HepG2 (cell line): ENCODE measurements around the gene CMTM8. TPM values are rescaled to one million over a fixed set of nuclear protein-coding genes. Genes with fewer than 3 reads are reported as not detected.

Source experiments
- ATAC-seq: fragments of 200-7000 bp; cut with Tn5 transposase; 3 replicates; pipeline ENCODE4 v1.9.1; 2020; ENCODE audit warnings: mild to moderate bottlenecking, moderate library complexity
- BruUV-seq: library from RNA; stranded (reverse); fragments of 400-500 nt; replicated peaks from 2 replicates; lab custom pipeline; 2021; lab: Mats Ljungman, UMichigan
- CTCF ChIA-PET: fragments of 300-600 bp; formaldehyde crosslinking; extraction: SDS; loops from one replicate; lab custom pipeline; 2021; ENCODE audit warnings: low total read pairs, inconsistent platforms, low intra/inter-chr PET ratio; lab: Yijun Ruan, JAX
- POLR2A ChIA-PET: fragments of 350-600 bp; sonication (Branson Sonifier 250); formaldehyde crosslinking; loops from one replicate; lab custom pipeline; 2020; ENCODE audit warnings: antibody characterized with exemption, inconsistent platforms; lab: Yijun Ruan, JAX
- DNase-seq: peaks from one replicate; pipeline ENCODE4 v3.0.0-alpha.2; 2015; ENCODE audit warnings: low spot score
- FAIRE-seq: peaks from 3 replicates; lab custom pipeline; 2011; peaks lifted over from hg19 to GRCh38; lab: Jason Lieb, UNC
- H2AFZ ChIP-seq: one replicate; pipeline ENCODE4 v1.6.1; 2011; ENCODE audit warnings: low read length, inconsistent platforms
- H3K27ac ChIP-seq: fragments of 300-600 bp; 3 replicates; pipeline ENCODE4 v1.8.0; 2011; ENCODE audit warnings: mixed run types, mild to moderate bottlenecking, mixed read lengths, low read length, inconsistent platforms; ENCODE audit not compliant: insufficient read depth; ENCODE audit errors: extremely low read length
- H3K27me3 ChIP-seq, 2 experiments: fragments of 200-600 bp in 1 of 2; 2 replicates in 1 of 2; 3 replicates in 1 of 2; pipeline versions ENCODE4 v1.6.0 to v1.8.0; 2011; ENCODE audit warnings: low read length in 2 of 2, mild to moderate bottlenecking in 2 of 2, moderate library complexity in 2 of 2, inconsistent platforms in 1 of 2; ENCODE audit not compliant: insufficient read depth in 2 of 2, control insufficient read depth in 1 of 2
- H3K36me3 ChIP-seq, 2 experiments: fragments of 200-600 bp in 1 of 2; replicated peaks in 1 of 2; 2 replicates in 1 of 2; 3 replicates in 1 of 2; pipeline versions ENCODE4 v1.5.1 to v1.8.0; 2011; ENCODE audit warnings: low read length in 2 of 2, inconsistent platforms in 1 of 2; ENCODE audit not compliant: insufficient read depth in 2 of 2, control insufficient read depth in 1 of 2
- H3K4me1 ChIP-seq: 2 replicates; pipeline ENCODE4 v1.5.1; 2012; ENCODE audit warnings: low read length, inconsistent platforms; ENCODE audit not compliant: insufficient read depth
- H3K4me2 ChIP-seq: 2 replicates; pipeline ENCODE4 v1.6.0; 2011; ENCODE audit warnings: low read depth, low read length, inconsistent platforms
- H3K4me3 ChIP-seq, 3 experiments: fragments of 200-600 bp in 1 of 3; sonication (generic), shearing (Covaris generic) in 1 of 3; replicated peaks in 1 of 3; 2 replicates each; pipeline ENCODE4 v1.5.1; 2011 to 2016; ENCODE audit warnings: low read length in 3 of 3, inconsistent platforms in 2 of 3, low read depth in 2 of 3, mild to moderate bottlenecking in 2 of 3, control low read depth in 1 of 3, mixed read lengths in 1 of 3; ENCODE audit not compliant: insufficient read depth in 1 of 3
- H3K79me2 ChIP-seq: one replicate; pipeline ENCODE4 v1.6.1; 2011; ENCODE audit warnings: low read length, inconsistent platforms; ENCODE audit not compliant: insufficient read depth
- H3K9ac ChIP-seq: 2 replicates; pipeline ENCODE4 v1.6.0; 2011; ENCODE audit warnings: mild to moderate bottlenecking, low read depth, low read length, inconsistent platforms; ENCODE audit not compliant: insufficient read depth
- H3K9me3 ChIP-seq: 2 replicates; pipeline ENCODE4 v1.5.1; 2012; ENCODE audit warnings: mild to moderate bottlenecking, low read length
- H4K20me1 ChIP-seq: 2 replicates; pipeline ENCODE4 v1.6.0; 2011; ENCODE audit warnings: inconsistent platforms, mild to moderate bottlenecking, low read length, moderate library complexity; ENCODE audit not compliant: insufficient read depth
- CHD2 ChIP-seq: IDR thresholded peaks from 2 replicates; pipeline ENCODE4 v1.6.1; 2011; ENCODE audit warnings: low read depth, low read length, improper control_type of control experiment
- KAT8 ChIP-seq: IDR thresholded peaks from 2 replicates; pipeline ENCODE4 v1.6.1; 2016; ENCODE audit warnings: missing genetic modification reagents, missing compliant biosample characterization
- KLF6 ChIP-seq: IDR thresholded peaks from 2 replicates; pipeline ENCODE4 v1.8.0; 2016; ENCODE audit warnings: missing biosample characterization, missing genetic modification reagents
- NFE2L2 ChIP-seq: fragments of 150-350 bp; IDR thresholded peaks from 2 replicates; pipeline ENCODE4 v1.6.1; 2014; ENCODE audit warnings: low read length
- TCF7L2 ChIP-seq: IDR thresholded peaks from 2 replicates; pipeline ENCODE4 v1.6.1; 2011; ENCODE audit warnings: mild to moderate bottlenecking, low read depth, low read length, moderate library complexity
- TOPORS ChIP-seq: sonication (generic); formaldehyde crosslinking; IDR thresholded peaks from 2 replicates; pipeline ENCODE4 v1.8.0; 2023; ENCODE audit warnings: mild to moderate bottlenecking, missing genetic modification reagents
- ZKSCAN1 ChIP-seq: fragments of 150-350 bp; IDR thresholded peaks from 2 replicates; pipeline ENCODE4 v1.6.1; 2014; ENCODE audit warnings: low read length
- ZNF546 ChIP-seq: sonication (generic); formaldehyde crosslinking; conservative IDR thresholded peaks from 2 replicates; pipeline ENCODE4 v1.8.1; 2023; ENCODE audit warnings: mild to moderate bottlenecking, missing genetic modification reagents
- WGBS: methylation state at CpG from one replicate; pipeline ENCODE4 v1.1.6; 2017; ENCODE audit warnings: low lambda C conversion rate; 5-methylcytosine and 5-hydroxymethylcytosine counted together
- in situ Hi-C: cut with HindIII; loops from 2 replicates; pipeline ENCODE4 v1.10.0; 2017; ENCODE audit warnings: low pct_unique_long_range_greater_than_20kb; ENCODE audit not compliant: extremely low pct_ligation_motif_present
- intact Hi-C: fragments of 100-400 bp; cut with micrococcal nuclease; formaldehyde crosslinking; loops from one replicate; pipeline ENCODE4 v1.10.0; 2022; ENCODE audit not compliant: unreplicated experiment
- polyA plus RNA-seq, 8 experiments: library from polyadenylated mRNA; depleted of rRNA in 3 of 8; stranded (reverse) in 7 of 8; unstranded in 1 of 8; fragments of >200 nt; fragmentation: Illumina TruSeq in 4 of 8; extraction: Trizol in 4 of 8; gene quantifications; 2 replicates each; pipeline versions ENCODE4 v1.2.1 to v1.2.3, GENCODE V29; 2011 to 2016; ENCODE audit warnings: low read depth in 4 of 8, missing spikeins in 1 of 8, mixed read lengths in 1 of 8; ENCODE audit not compliant: insufficient read depth in 1 of 8
- total RNA-seq, 5 experiments: library from RNA; depleted of rRNA; stranded (reverse); fragments of >200 nt; fragmentation: Illumina TruSeq; extraction: Trizol; gene quantifications; 2 replicates each; pipeline ENCODE4 v1.2.3, GENCODE V29; 2016; ENCODE audit warnings: low read depth in 1 of 5
- TF ChIP-seq, protein P1 (sequence below): sonication (generic); formaldehyde crosslinking; IDR thresholded peaks from 2 replicates; pipeline ENCODE4 v1.4.0; 2020; ENCODE audit warnings: missing genetic modification reagents, borderline replicate concordance
- TF ChIP-seq, protein P2 (sequence below): sonication (generic); formaldehyde crosslinking; IDR thresholded peaks from 2 replicates; pipeline ENCODE4 v1.5.0; 2020; ENCODE audit warnings: missing genetic modification reagents, mild to moderate bottlenecking, borderline replicate concordance

Gene CMTM8
- total and polyA plus RNA-seq, 2 of the 13 experiments (the other 11 are each of a cell fraction or from before 2014, with no cell fraction given) = 8.9 to 15.8 TPM

DNA sequence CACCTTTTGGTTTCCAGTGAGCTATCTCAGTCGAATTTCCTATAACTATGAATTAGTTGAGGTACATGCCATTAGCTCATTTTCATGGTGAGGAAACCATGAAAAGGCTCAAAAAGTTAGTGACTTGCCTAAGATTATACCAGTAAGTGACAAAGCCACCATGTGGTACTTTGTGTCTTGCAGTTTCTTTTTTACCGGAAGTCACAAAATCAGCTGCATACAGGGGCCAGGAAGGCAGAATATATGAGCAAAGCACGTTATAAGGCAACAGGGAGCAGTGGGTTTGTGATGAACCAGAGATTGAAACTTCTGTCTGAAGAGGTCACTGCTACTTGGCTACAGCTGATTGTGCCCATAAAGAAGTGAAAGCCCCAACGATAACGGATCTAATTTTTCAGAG is 50.3 kb downstream of the CMTM8 start:
- TF ChIP-seq NFE2L2 (no peak), CHD2 (no peak), TCF7L2 (no peak), TOPORS (CRISPR knock-in tag) (no peak), ZKSCAN1 (no peak), KAT8 (CRISPR knock-in tag) (no peak), KLF6 (CRISPR knock-in tag) (no peak), ZNF546 (CRISPR knock-in tag) (no peak)
- TF ChIP-seq, protein P1, sequence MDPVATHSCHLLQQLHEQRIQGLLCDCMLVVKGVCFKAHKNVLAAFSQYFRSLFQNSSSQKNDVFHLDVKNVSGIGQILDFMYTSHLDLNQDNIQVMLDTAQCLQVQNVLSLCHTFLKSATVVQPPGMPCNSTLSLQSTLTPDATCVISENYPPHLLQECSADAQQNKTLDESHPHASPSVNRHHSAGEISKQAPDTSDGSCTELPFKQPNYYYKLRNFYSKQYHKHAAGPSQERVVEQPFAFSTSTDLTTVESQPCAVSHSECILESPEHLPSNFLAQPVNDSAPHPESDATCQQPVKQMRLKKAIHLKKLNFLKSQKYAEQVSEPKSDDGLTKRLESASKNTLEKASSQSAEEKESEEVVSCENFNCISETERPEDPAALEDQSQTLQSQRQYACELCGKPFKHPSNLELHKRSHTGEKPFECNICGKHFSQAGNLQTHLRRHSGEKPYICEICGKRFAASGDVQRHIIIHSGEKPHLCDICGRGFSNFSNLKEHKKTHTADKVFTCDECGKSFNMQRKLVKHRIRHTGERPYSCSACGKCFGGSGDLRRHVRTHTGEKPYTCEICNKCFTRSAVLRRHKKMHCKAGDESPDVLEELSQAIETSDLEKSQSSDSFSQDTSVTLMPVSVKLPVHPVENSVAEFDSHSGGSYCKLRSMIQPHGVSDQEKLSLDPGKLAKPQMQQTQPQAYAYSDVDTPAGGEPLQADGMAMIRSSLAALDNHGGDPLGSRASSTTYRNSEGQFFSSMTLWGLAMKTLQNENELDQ (CRISPR knock-in tag) = no peak
- TF ChIP-seq, protein P2, sequence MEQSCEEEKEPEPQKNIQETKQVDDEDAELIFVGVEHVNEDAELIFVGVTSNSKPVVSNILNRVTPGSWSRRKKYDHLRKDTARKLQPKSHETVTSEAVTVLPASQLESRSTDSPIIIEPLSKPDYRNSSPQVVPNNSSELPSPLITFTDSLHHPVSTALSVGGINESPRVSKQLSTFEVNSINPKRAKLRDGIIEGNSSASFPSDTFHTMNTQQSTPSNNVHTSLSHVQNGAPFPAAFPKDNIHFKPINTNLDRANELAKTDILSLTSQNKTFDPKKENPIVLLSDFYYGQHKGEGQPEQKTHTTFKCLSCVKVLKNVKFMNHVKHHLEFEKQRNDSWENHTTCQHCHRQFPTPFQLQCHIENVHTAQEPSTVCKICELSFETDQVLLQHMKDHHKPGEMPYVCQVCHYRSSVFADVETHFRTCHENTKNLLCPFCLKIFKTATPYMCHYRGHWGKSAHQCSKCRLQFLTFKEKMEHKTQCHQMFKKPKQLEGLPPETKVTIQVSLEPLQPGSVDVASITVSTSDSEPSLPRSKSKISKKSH = no peak
- Histone ChIP-seq H3K9me3 (no peaks in the 10 kb centered on the region), H3K9ac (no peak overlapping the region), H3K27ac (no peak overlapping the region), H3K27me3 (no peaks in the 10 kb centered on the region), H3K36me3 (no peaks in the 10 kb centered on the region), H3K79me2 (peaks cover 6% of the 10 kb centered on the region), H3K4me1 (peaks cover 70% of the 10 kb centered on the region), H2AFZ (no peak overlapping the region), H4K20me1 (no peaks in the 10 kb centered on the region), H3K4me2 (no peak overlapping the region), H3K4me3 (no peak overlapping the region)
- WGBS = 89% methylated on average over 5 of the region's 5 CpGs
- FAIRE-seq (no peak), ATAC-seq (no peak), DNase-seq (no peak)
- ChIA-PET POLR2A (no interaction called here), CTCF (no interaction called here)
- BruUV-seq = no TSS peak
- in situ Hi-C loops = no loop called here
- intact Hi-C loops = no loop called here
